GM21576 (cell line): ENCODE measurements around the gene GRIP1.
"Not testable (repeated sequence)": the region's sequence is repeated elsewhere in the genome, so short reads cannot be mapped to it uniquely, and the experiment has no call there.

Experiments
- ATAC-seq: cut with Tn5 transposase; IDR thresholded peaks from one replicate; pipeline ENCODE4 v1.9.1; 2021; ENCODE audit warnings: mild to moderate bottlenecking, moderate library complexity; ENCODE audit not compliant: unreplicated experiment

GRIP1 gene

GRCh38 chr12:66538970-66539369, 139.9 kb downstream of the GRIP1 start:
- no peak for ATAC-seq

GRCh38 chr12:66537876-66538275, 141.0 kb downstream of the GRIP1 start:
- ATAC-seq = no peak

GRCh38 chr12:66533767-66534166, 145.1 kb downstream of the GRIP1 start:
- no peak for ATAC-seq

- no peak for ATAC-seq
Measured at GRCh38 chr12:66531766-66532165, 147.1 kb downstream of the GRIP1 start.

GRCh38 chr12:66529934-66530333, 148.9 kb downstream of the GRIP1 start:
- no peak for ATAC-seq

GRCh38 chr12:66516561-66516960, 162.3 kb downstream of the GRIP1 start:
- ATAC-seq = no peak

GRCh38 chr12:66516133-66516532, 162.7 kb downstream of the GRIP1 start:
- ATAC-seq = no peak

GRCh38 chr12:66514581-66514980, 164.3 kb downstream of the GRIP1 start:
- ATAC-seq = no peak

GRCh38 chr12:66508025-66508424, 170.9 kb downstream of the GRIP1 start:
- no peak for ATAC-seq

- ATAC-seq = no peak
Measured at GRCh38 chr12:66503746-66504145, 175.1 kb downstream of the GRIP1 start.

- no peak for ATAC-seq
Measured at GRCh38 chr12:66502911-66503310, 176.0 kb downstream of the GRIP1 start.

- peak; percentile 87 for ATAC-seq
Measured at GRCh38 chr12:66500841-66501240, 178.0 kb downstream of the GRIP1 start.

GRCh38 chr12:66500091-66500490, 178.8 kb downstream of the GRIP1 start:
- ATAC-seq = no peak

- ATAC-seq = no peak
Measured at GRCh38 chr12:66499000-66499399, 179.9 kb downstream of the GRIP1 start.

GRCh38 chr12:66498059-66498458, 180.8 kb downstream of the GRIP1 start:
- not testable (repeated sequence) for ATAC-seq

- no peak for ATAC-seq
Measured at GRCh38 chr12:66497008-66497897, 181.6 kb downstream of the GRIP1 start.

- ATAC-seq = no peak
Measured at GRCh38 chr12:66496595-66496994, 182.3 kb downstream of the GRIP1 start.

GRCh38 chr12:66495709-66496108, 183.2 kb downstream of the GRIP1 start:
- ATAC-seq = no peak

GRCh38 chr12:66493819-66494218, 185.1 kb downstream of the GRIP1 start:
- no peak for ATAC-seq

GRCh38 chr12:66491853-66492252, 187.0 kb downstream of the GRIP1 start:
- ATAC-seq = no peak

- no peak for ATAC-seq
Measured at GRCh38 chr12:66482351-66483203, 196.3 kb downstream of the GRIP1 start.

GRCh38 chr12:66467932-66468331, 210.9 kb downstream of the GRIP1 start:
- ATAC-seq = no peak
